Smooth muscle cell of the coronary artery (primary cell): Measurements from ENCODE around the gene TMEM179B. TPM values are rescaled to one million over a fixed set of nuclear protein-coding genes. Genes with fewer than 3 reads are reported as not detected.

Experiments
- total RNA-seq: library from RNA; depleted of rRNA; stranded (reverse); fragments of >200 nt; gene quantifications from 2 replicates; pipeline ENCODE4 v1.2.3, GENCODE V29; 2014; ENCODE audit warnings: low replicate concordance

TMEM179B gene
- 19.2 and 22.9 TPM in 2 replicates for total RNA-seq

DNA sequence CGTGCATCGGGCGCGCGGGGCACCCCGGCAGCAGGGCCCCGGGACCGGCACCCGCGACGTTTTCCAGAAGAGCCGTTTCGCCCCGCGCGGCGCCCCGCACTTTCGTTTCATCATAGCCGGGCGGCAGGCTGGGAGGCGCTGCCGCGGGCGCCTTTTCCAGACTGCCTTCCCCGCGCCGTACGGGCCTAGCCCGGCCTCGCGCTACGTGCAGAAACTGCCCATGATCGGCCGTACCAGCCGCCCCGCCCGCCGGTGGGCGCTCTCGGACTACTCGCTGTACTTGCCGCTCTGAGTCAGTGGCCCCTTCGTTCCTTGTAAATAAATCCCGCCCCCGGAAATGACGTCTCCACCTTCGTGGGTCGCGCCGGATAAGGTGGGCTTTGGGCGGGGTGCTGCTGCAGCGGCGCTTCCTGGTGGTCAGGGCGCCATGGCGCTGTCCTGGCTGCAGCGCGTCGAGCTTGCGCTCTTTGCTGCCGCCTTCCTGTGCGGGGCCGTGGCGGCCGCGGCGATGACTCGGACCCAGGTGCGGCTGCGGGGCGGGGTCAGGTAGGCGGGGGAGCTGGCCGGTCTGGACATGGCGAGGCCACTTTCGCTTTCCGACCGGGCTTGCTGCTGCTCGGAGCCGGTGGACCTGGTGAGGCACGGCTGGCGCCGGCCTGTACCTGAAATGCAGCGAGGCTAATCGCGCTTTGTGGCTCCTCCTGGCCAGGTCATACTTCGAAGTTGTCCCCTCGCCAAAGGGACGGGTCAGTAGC, at the start of gene TMEM179B:
Gene TMEM179B (plus strand): TSS at position 398 of the 755 bp plus-strand sequence. CDS start 30 bp downstream, at position 428.

GRCh38 chr11:62753736-62754603, 33.2 kb upstream of the TMEM179B start, which contains the start of gene ZBTB3:
Gene ZBTB3, minus strand, starts transcription at chr11:62754160. Its CDS starts 496 bp downstream, at chr11:62753664.

DNA sequence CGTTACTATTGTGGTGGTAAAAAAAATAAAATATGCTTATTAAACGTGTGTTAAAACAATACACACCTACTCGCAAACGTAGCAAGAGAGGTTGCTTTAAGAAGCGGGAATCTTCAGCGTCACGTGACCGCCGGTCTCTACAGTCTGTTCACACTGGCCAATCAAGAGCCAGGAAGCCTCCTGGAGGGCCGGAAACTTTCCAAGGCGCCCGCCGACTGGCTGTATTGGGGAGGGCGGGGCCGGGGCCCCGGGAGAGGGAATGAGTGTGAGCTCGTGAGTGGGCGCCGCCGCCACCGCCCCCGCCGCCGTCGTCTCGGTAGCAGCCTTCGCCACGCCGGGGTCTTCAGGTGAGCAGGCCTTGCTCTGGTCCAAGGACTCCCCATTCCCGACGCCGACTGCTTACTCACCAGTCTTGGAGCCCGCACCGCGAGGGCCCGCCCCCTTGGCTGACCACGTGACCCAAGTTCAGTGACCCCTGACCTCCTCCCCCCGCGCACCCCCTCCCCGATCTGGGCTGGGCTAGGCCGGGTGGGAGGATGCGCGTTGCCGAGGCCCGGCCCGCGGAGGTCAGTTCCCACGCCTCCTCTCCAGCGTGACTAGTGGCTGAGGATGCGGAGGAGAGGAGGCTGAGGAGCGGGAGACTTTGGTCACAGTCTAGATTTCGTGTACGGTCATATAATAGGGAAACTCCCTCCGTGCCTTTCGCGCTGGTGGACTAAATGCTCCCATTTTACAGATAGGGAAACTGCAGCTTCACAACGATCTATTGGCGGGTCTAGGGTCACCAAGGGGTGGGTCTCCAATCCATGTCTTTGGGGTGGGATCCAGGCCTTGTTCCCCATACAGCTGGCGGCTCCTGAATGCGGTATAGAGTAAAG, 15.8 kb upstream of the TMEM179B start, which contains the start of gene TAF6L:
Gene TAF6L (plus strand): TSS at position 253 of the 878 bp plus-strand sequence. CDS start 4,388 bp downstream, outside the sequence.

GRCh38 chr11:62791501-62792201, 4.4 kb downstream of the TMEM179B start, which contains the start of gene TMEM223:
Gene TMEM223, minus strand, starts transcription at chr11:62792006. Its CDS starts 12 bp downstream, at chr11:62791994.

GRCh38 chr11:62805076-62805892, 18.1 kb downstream of the TMEM179B start, which contains the start of gene NXF1:
Gene NXF1, minus strand, starts transcription at chr11:62805440. Its CDS starts 84 bp downstream, at chr11:62805356.

GRCh38 chr11:62831520-62832335, 44.5 kb downstream of the TMEM179B start, which contains the start of gene STX5:
Gene STX5, minus strand, starts transcription at chr11:62832051. Its CDS starts 808 bp downstream, at chr11:62831243.

GRCh38 chr11:62832336-62833234, 45.4 kb downstream of the TMEM179B start, which contains the start of gene TEX54:
Gene TEX54, minus strand, starts transcription at chr11:62832841.

DNA sequence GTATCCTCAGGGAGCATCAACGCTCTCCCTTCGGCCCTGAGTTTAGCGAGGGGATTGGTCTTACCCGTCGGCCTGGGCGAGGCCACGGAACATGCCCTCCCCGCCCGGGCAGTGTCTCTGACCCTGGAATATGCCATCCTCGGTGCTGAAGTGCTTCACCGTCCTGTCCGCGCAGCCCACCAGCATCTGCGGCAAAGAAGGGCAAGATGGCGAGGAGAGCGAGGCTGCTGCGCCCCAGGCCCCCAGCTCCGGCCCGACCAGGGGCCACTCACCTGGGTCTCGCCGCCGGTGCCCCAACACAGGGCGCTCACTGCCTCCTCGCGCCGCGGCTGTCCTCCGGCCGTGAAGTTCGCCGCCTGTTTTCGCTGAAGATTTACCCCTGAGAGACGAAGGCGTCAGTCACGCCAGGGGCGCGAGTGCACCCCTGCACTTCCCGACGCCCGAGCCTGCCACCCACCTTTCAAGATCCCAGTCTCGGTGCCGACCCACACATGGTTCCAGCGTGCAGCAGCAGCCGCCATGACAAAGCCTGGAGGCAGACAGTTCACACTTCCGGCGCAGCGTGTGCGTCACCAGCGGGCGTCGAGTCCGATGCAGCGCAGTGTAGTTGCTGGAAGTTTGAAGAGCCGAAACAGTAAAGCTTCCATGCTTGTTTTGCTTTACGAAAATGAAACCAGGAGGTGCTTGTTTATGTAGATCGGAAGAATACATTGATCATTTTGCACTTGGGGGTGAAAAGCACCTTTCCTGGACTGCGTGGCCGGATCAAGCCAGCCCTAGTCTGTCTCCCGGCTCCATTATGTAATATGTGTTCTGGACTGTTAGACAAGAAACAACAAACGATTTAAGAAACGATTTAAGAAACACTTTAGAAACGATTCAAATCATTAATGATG, 52.1 kb downstream of the TMEM179B start, which contains the start of gene WDR74:
Gene WDR74 (minus strand): TSS at position 541 of the 896 bp plus-strand sequence. CDS start 20 bp downstream, at position 521.

Other genes with a start within 250 kb of the TMEM179B start
- gene AHNAK, start 240.6 kb upstream of the TMEM179B start, total RNA-seq = 257 and 396 TPM in 2 replicates
- gene EEF1G, start 213.5 kb upstream of the TMEM179B start, total RNA-seq = 1,294 and 1,609 TPM in 2 replicates
- 5.4 and 6.5 TPM in 2 replicates for gene TUT1, start 195.9 kb upstream of the TMEM179B start, total RNA-seq
- gene MTA2, start 185.5 kb upstream of the TMEM179B start, total RNA-seq = 79.0 and 124 TPM in 2 replicates
- gene EML3, start 174.6 kb upstream of the TMEM179B start, total RNA-seq = 10.3 and 20.2 TPM in 2 replicates
- gene ROM1, start 174.1 kb upstream of the TMEM179B start, total RNA-seq = 6.7 and 8.4 TPM in 2 replicates
- 17.2 and 20.3 TPM in 2 replicates for gene B3GAT3, start 165.4 kb upstream of the TMEM179B start, total RNA-seq
- 211 and 260 TPM in 2 replicates for gene GANAB, start 140.8 kb upstream of the TMEM179B start, total RNA-seq
- 12.4 and 15.0 TPM in 2 replicates for gene INTS5, start 134.1 kb upstream of the TMEM179B start, total RNA-seq
- gene C11orf98, start 122.2 kb upstream of the TMEM179B start, total RNA-seq = 7.3 and 54.1 TPM in 2 replicates
- 7.4 TPM in 2 replicates for gene CSKMT, start 122.1 kb upstream of the TMEM179B start, total RNA-seq
- 12.1 and 14.4 TPM in 2 replicates for gene UQCC3, start 115.7 kb upstream of the TMEM179B start, total RNA-seq
- gene LBHD1, start 115.1 kb upstream of the TMEM179B start, total RNA-seq = 0.82 and 2.4 TPM in 2 replicates
- 154 and 462 TPM in 2 replicates for gene UBXN1, start 108.3 kb upstream of the TMEM179B start, total RNA-seq
- gene LRRN4CL, start 97.9 kb upstream of the TMEM179B start, total RNA-seq = 0.45 and 17.7 TPM in 2 replicates
- 34.7 and 65.3 TPM in 2 replicates for gene BSCL2, start 80.0 kb upstream of the TMEM179B start, total RNA-seq
- not detected in 2 replicates for gene GNG3, start 79.7 kb upstream of the TMEM179B start, total RNA-seq
- 7.5 and 8.9 TPM in 2 replicates for gene HNRNPUL2, start 59.9 kb upstream of the TMEM179B start, total RNA-seq
- gene TTC9C, start 58.9 kb upstream of the TMEM179B start, total RNA-seq = 33.1 and 39.7 TPM in 2 replicates
- 8.0 and 9.4 TPM in 2 replicates for gene ZBTB3, start 33.2 kb upstream of the TMEM179B start, total RNA-seq
- gene POLR2G, start 25.8 kb upstream of the TMEM179B start, total RNA-seq = 93.8 and 114 TPM in 2 replicates
- 13.2 and 27.4 TPM in 2 replicates for gene TAF6L, start 16.0 kb upstream of the TMEM179B start, total RNA-seq
- gene TMEM223, start 4.6 kb downstream of the TMEM179B start, total RNA-seq = 4.6 and 14.6 TPM in 2 replicates
- 12.1 and 24.9 TPM in 2 replicates for gene NXF1, start 18.0 kb downstream of the TMEM179B start, total RNA-seq
- gene STX5, start 44.6 kb downstream of the TMEM179B start, total RNA-seq = 45.7 and 50.7 TPM in 2 replicates
- gene TEX54, start 45.4 kb downstream of the TMEM179B start, total RNA-seq = not detected in 2 replicates
- gene WDR74, start 52.2 kb downstream of the TMEM179B start, total RNA-seq = 57.8 and 63.7 TPM in 2 replicates
- 226 and 293 TPM in 2 replicates for gene SLC3A2, start 93.5 kb downstream of the TMEM179B start, total RNA-seq
- not detected in 2 replicates for gene CHRM1, start 134.0 kb downstream of the TMEM179B start, total RNA-seq
- not detected in 2 replicates for gene SLC22A6, start 197.6 kb downstream of the TMEM179B start, total RNA-seq
- not detected in 2 replicates for gene SLC22A8, start 228.4 kb downstream of the TMEM179B start, total RNA-seq